ENCODE results near the gene SMARCD2. TPM values are rescaled to one million over a fixed set of nuclear protein-coding genes. Genes with fewer than 3 reads are reported as not detected.

SMARCD2 gene
- total RNA-seq, 2 experiments from 2014 or later, result 102 to 111 TPM

- no peaks in the 10 kb centered on the region for H3K9me3 Mint-ChIP-seq
- Histone ChIP-seq H3K9me3 (ENCODE audit: control insufficient read depth in 1 of 2, insufficient read depth in 1 of 2, low read length in 2 of 2) (no peaks in the 10 kb centered on the region), H3K4me3 (ENCODE audit: low read length) (no peak overlapping the region), H3K27me3 (ENCODE audit: control insufficient read depth in 1 of 2, insufficient read depth in 2 of 2, low read length in 2 of 2) (no peaks in the 10 kb centered on the region), H3K4me1 (ENCODE audit: insufficient read depth, low read length) (peaks cover 75% of the 10 kb centered on the region), H3K36me3 (ENCODE audit: insufficient read depth, low read length) (peaks cover 91% of the 10 kb centered on the region), H3K27ac (ENCODE audit: low read depth in 1 of 2, low read length in 2 of 2) (no peak overlapping the region)
- peak; percentile 88 for ATAC-seq (ENCODE audit: poor library complexity)
- H3K36me3 Mint-ChIP-seq (ENCODE audit: low read depth), result peaks cover 79% of the 10 kb centered on the region
- POLR2A ChIA-PET, result interaction anchor here (1.2 to 7.3 kb wide), 5 partner anchors 6 to 141 kb away, joined by 4 to 86 read pairs (median 9); partner anchors contain the start of genes CCDC47, DDX42 and SMARCD2
- peak in 13 of 14 experiments; percentile 40 to 88 (median 55) for DNase-seq
- intact Hi-C loops (cut with DNase I, micrococcal nuclease), result loop anchor here (1.0 to 10.0 kb wide), 2 partner anchors 136 to 410 kb away; no protein-coding TSS in a partner anchor
- no peaks in the 10 kb centered on the region for H3K27me3 Mint-ChIP-seq
- CTCF ChIA-PET, result interaction anchor here (1.0 to 1.8 kb wide), 4 partner anchors 8 to 70 kb away, joined by 3 to 6 read pairs (median 3); no protein-coding TSS in a partner anchor
- H3K4me1 Mint-ChIP-seq (ENCODE audit: low read depth), result peaks cover 61% of the 10 kb centered on the region
- peak overlapping the region; percentile 45 for H3K27ac Mint-ChIP-seq
- peak overlapping the region; percentile 65 for H3K4me3 Mint-ChIP-seq
- peak; percentile 57 for TF ChIP-seq CTCF (IDR thresholded peaks at IDR 0.05)
Observed at GRCh38 chr17:63834431-63835166, 7.9 kb downstream of the SMARCD2 start.

- Mint-ChIP-seq H3K27me3 (no peaks in the 10 kb centered on the region), H3K9me3 (no peaks in the 10 kb centered on the region), H3K4me1 (ENCODE audit: low read depth) (peaks cover 61% of the 10 kb centered on the region), H3K4me3 (no peak overlapping the region), H3K27ac (peak overlapping the region; percentile 14), H3K36me3 (ENCODE audit: low read depth) (peaks cover 86% of the 10 kb centered on the region)
- H3K36me3 ChIP-seq (ENCODE audit: insufficient read depth, low read length), result peaks cover 98% of the 10 kb centered on the region
- ChIA-PET CTCF (interaction anchor here (1.2 to 1.8 kb wide), 3 partner anchors 7 to 69 kb away, joined by 3 to 6 read pairs (median 3); no protein-coding TSS in a partner anchor), POLR2A (interaction anchor here (1.2 to 7.3 kb wide), 4 partner anchors 7 to 136 kb away, joined by 4 to 86 read pairs (median 12); partner anchors contain the start of genes CCDC47, DDX42 and SMARCD2)
- intact Hi-C loops (cut with DNase I, micrococcal nuclease), result loop anchor here (1.0 to 10.0 kb wide), 2 partner anchors 136 to 409 kb away; no protein-coding TSS in a partner anchor
- no peak for TF ChIP-seq CTCF (IDR thresholded peaks at IDR 0.05)
- H3K4me1 ChIP-seq (ENCODE audit: insufficient read depth, low read length), result peaks cover 75% of the 10 kb centered on the region
- DNase-seq (peak in 1 of 14 experiments; percentile 16), ATAC-seq (ENCODE audit: poor library complexity) (no peak)
- no peaks in the 10 kb centered on the region for H3K27me3 ChIP-seq (ENCODE audit: control insufficient read depth in 1 of 2, insufficient read depth in 2 of 2, low read length in 2 of 2)
- H3K27ac ChIP-seq (ENCODE audit: low read depth in 1 of 2, low read length in 2 of 2), result no peak overlapping the region
- H3K4me3 ChIP-seq (ENCODE audit: low read length), result no peak overlapping the region
- no peaks in the 10 kb centered on the region for H3K9me3 ChIP-seq (ENCODE audit: control insufficient read depth in 1 of 2, insufficient read depth in 1 of 2, low read length in 2 of 2)
Observed at GRCh38 chr17:63833741-63834373, 8.6 kb downstream of the SMARCD2 start.

- no peak overlapping the region for H3K27ac ChIP-seq (ENCODE audit: low read depth in 1 of 2, low read length in 2 of 2)
- intact Hi-C loops (cut with DNase I, micrococcal nuclease), result loop anchor here in 1 of 2 experiments (10.0 kb wide), 1 partner anchor 408 kb away; no protein-coding TSS in a partner anchor
- H3K4me3 ChIP-seq (ENCODE audit: low read length), result no peak overlapping the region
- Mint-ChIP-seq H3K4me3 (no peak overlapping the region), H3K27me3 (no peaks in the 10 kb centered on the region), H3K9me3 (no peaks in the 10 kb centered on the region), H3K27ac (peak overlapping the region; percentile 14), H3K4me1 (ENCODE audit: low read depth) (peaks cover 61% of the 10 kb centered on the region), H3K36me3 (ENCODE audit: low read depth) (peaks cover 93% of the 10 kb centered on the region)
- H3K9me3 ChIP-seq (ENCODE audit: control insufficient read depth in 1 of 2, insufficient read depth in 1 of 2, low read length in 2 of 2), result no peaks in the 10 kb centered on the region
- POLR2A ChIA-PET, result interaction anchor here (1.2 to 7.3 kb wide), 3 partner anchors 8 to 136 kb away, joined by 4 to 86 read pairs (median 16); partner anchors contain the start of gene SMARCD2
- H3K27me3 ChIP-seq (ENCODE audit: control insufficient read depth in 1 of 2, insufficient read depth in 2 of 2, low read length in 2 of 2), result no peaks in the 10 kb centered on the region
- H3K36me3 ChIP-seq (ENCODE audit: insufficient read depth, low read length), result peaks cover 96% of the 10 kb centered on the region
- peaks cover 75% of the 10 kb centered on the region for H3K4me1 ChIP-seq (ENCODE audit: insufficient read depth, low read length)
- CTCF ChIA-PET, result interaction anchor here (1.8 kb wide), 1 partner anchor 16 kb away, joined by 6 read pairs; no protein-coding TSS in a partner anchor
- DNase-seq (no peak), ATAC-seq (ENCODE audit: poor library complexity) (no peak)
- TF ChIP-seq CTCF (IDR thresholded peaks at IDR 0.05), result no peak
Observed at GRCh38 chr17:63833026-63833740, 9.3 kb downstream of the SMARCD2 start.

Measured in CD4-positive, alpha-beta T cell (primary cell).